T-helper 1 cell (primary cell): ENCODE results near the gene MYO16.

ENCODE experiments used
- DNase-seq, 5 donors: peaks; one replicate each; pipeline ENCODE4 v3.0.0-alpha.2; 2012 to 2020

Gene MYO16

DNA sequence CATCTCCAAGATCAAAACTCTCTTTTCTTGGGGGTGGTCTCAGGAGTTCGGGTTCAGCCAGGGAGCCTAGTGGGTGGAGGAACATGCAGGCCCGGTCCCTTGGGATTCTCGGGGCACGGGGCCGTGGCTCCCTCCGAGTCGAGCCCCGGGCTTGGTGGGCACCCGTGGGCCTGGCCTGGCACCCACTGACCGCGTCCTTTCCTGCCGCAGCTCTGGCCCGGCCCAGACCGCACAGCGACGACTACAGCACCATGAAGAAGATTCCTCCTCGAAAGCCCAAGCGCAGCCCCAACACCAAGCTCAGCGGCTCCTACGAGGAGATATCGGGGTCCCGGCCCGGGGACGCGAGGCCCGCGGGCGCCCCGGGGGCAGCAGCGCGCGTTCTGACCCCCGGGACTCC lies 510.6 kb downstream of the MYO16 start:
- no peak for DNase-seq

DNA sequence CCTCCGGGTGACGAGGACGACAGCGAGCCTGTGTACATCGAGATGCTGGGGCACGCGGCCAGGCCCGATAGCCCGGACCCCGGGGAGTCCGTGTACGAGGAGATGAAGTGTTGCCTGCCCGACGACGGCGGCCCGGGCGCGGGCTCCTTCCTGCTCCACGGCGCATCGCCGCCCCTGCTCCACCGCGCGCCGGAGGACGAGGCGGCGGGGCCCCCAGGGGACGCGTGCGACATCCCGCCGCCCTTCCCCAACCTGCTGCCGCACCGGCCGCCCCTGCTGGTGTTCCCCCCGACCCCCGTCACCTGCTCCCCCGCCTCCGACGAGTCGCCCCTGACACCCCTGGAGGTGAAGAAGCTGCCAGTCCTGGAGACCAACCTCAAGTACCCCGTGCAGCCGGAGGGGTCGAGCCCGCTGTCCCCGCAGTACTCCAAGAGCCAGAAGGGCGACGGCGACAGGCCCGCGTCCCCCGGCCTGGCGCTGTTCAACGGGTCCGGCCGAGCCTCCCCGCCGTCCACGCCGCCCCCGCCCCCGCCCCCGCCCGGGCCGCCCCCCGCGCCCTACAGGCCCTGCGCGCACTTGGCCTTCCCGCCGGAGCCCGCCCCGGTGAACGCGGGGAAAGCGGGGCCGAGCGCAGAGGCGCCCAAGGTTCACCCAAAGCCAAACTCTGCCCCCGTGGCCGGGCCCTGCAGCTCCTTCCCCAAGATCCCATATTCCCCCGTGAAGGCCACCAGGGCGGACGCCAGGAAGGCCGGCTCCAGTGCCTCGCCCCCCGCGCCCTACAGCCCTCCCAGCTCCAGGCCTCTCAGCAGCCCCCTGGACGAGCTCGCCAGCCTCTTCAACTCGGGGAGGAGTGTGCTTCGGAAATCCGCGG lies 511.3 kb downstream of the MYO16 start:
- no peak for DNase-seq

DNA sequence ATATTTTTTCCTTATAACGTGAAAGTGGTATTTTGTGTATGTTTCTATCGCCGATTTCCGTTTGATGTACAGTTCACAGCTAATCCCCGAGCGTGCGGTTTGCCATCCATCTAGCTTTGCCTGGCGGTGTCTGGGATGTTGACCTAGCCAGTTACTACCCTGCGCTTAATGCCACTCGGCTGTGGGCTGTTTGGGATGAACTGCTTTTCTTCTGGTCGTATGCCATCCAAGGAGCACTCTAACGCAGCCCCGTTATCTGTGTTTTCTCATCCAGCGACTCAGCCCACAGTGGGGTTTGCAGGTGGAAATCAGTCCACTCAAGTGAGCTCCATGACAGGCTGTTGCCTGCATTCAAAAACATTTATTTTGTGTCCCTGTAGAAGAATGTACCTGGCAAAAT lies 512.3 kb downstream of the MYO16 start:
- DNase-seq = no peak

DNA sequence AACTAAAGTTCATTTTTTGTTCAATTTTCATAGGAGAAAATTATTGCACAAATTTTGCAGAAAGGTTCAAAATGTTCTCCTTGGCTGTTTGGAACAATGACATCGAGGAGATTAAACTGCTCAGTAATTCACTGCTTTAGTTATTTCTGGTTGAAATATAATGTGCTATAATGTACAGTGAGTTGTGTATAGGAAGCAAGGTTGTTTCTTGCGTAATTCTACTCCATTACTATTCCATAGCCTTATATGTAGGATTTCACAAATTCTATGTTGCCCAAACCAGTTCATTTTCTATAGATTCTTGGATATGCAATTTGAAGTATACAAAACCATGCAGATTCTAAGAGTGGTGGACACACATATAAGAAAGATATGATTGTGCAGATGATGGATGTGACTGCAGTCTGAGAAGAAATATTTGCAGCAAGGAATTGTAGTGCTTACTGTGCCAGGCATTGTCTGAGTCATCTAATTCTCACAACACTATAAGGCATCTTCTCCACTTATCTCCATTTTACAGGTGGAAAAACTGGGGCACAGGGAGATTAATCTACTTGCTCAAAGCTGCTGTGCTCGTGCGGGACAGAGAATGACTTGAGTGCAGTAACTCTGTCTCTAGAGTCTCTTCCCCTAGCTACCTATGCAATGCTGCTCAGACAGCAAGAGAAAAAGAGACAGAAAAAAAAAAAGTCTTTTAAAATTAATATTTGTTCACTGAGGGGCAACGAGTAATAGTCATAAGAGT lies 515.5 kb downstream of the MYO16 start:
- no peak for DNase-seq

DNA sequence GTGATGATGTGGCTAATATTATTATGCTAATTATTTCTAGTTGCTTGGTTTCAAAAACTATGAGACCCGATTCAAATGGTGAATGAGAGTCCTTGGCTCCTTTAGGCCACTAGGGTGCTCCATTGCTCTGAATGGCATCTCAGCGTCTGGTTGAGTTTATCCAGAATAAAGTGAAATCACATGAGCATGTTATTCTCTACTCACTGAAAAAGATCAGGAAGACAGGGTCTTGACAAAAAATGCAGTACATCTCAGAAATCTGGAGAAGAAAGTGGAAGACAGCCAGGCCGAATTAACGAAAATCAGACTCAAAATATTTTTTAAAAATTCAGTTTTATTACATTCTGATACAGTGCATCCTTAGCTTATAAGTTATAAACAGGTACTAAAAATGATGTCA lies 516.2 kb downstream of the MYO16 start:
- DNase-seq = peak in 1 of 5 donors; percentile 23

DNA sequence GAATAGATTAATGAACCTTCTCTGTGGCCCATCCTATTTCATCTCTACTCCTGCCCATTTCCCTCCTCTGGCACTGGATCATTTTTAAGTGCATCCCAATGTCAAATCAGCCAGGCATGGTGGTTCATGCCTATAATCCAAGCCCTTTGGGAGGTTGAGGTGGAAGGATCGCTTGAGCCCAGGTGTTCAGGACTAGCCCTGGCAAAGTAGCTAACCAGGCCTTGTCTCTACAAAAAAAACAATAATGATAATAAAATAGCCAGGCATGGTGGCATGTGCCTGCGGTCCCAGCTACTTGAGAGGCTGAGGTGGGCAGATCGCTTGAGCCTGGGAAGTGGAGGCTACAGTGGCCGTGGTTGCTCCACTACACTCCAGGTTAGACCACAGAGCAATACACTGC lies 517.0 kb downstream of the MYO16 start:
- DNase-seq = no peak

DNA sequence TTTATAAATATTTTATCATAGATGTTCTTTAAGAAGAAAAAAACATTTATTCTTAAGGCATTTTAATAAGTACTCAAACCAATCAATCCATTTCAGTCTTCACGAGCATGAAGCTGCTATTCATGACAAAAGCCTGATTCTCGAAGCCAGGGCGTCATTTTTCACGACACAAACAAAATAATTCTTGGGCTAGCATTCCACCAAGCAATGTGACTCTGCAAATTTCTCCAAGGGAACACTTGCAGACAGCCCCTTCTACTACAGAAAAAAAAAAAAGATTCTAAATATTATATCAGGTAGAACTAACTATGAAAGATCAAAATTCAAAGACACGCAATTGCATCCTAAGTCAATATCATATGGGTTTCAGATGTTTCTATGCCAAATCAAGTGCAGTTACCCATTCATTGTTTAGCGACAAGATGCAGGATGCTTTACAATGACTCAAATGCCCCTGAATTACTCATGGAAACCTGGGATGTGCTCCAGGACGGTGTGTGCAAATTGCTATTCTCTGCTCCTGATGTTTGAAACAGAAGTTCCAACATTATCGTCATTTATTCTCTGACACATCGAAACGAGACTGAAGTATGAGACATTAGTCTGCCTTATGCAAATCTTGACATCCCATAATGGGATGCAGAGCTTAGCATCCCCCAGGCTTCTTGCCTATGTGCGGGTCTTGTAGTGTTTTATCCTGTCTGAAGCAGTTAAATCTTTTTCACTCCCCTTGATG lies 517.7 kb downstream of the MYO16 start:
- no peak for DNase-seq

DNA sequence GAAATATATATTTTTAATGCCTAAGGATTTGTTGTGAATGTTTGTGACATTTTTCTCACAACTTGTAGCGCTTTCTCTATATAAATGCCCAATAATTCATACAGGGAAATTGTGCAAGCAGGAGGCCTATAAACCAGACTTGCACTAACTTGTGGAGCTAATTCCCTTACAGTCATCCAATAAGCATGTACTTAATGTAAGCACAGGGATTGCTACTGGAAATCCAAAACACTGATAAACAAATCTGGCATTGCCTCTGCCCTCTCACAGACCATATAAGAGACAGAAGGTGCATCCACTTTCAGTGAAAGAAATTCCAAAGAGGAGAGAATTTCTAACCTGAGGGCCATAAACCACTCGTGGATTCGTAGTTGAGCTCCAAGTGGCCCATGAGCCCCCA lies 518.8 kb downstream of the MYO16 start:
- DNase-seq = no peak

DNA sequence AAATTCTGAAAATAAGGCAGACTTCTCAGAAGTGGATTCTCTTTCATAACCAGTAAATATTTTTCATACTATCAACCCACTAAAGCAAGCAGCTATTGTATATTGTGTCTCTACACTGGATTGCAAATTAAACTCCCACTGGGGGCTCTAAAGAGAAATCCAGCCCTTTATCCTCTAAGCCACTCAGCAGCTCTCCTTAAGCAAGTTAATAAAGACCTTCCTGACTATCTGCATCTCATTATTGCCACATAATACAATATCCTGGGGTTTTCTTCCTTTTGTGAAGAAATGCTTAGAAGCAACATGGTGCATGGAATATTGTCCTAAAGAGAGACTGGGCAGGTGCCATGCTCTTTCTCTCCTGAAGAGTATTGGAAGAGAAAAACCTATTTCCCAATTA lies 521.3 kb downstream of the MYO16 start:
- no peak for DNase-seq

DNA sequence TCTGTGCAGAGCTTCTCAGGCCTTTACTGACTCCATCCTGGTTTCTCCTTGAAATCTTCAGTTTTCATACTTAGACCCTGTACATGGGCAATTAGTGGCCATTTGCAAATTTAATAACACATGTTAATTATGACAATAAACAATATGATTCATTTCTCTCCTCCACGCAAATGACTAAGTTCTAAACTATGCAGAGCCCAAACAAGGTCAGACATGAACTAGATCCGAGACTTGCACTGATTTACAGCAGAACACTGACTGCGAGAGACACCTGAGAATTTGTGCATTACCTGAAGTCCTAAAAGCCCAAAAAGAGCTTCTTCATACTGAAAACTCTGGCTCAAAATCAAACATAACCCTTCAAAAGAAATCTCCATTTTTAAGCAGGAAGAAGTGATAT lies 521.8 kb downstream of the MYO16 start:
- DNase-seq = no peak

DNA sequence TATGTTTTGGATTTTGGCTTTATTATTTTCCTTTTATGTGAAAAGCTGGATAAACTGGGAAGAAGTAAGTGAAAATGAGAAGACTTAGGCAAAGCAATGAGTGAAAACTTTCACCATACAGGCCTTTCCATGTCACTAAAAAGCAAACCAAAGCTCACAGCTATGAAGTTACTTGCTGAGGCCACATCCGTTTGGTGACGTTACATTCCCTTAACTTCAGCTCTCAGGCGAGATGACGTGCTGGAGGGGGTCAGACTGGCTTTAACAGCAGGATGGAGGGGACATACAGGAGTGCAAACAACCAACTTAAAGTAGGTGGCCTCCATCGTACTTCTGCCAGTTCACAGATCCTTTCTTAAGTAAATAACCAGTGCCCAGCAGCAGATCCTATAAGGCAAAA lies 522.3 kb downstream of the MYO16 start:
- DNase-seq = no peak

DNA sequence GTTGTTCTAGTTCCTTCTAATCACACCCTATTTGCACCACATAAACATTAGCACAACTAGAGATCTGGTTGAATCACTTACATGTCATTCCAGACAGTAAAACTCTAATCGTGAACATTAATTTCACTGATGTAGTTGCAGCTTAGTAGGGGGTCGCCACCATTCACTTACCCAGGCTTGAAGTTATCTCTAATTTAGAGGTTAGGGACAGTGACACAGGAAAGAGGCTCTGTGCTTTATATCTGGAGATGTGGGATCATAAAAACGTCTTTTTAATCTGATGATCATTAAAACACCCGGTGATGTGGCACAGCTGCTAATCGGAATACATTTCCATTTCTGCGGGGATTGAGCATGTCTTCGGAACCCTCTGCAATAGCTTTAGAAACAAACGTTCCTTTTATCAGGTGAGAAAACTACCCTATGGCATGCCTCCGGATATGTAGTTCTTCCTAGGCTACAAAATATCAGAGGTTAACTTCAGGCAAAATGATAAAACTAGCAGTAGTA lies 523.0 kb downstream of the MYO16 start:
- no peak for DNase-seq

DNA sequence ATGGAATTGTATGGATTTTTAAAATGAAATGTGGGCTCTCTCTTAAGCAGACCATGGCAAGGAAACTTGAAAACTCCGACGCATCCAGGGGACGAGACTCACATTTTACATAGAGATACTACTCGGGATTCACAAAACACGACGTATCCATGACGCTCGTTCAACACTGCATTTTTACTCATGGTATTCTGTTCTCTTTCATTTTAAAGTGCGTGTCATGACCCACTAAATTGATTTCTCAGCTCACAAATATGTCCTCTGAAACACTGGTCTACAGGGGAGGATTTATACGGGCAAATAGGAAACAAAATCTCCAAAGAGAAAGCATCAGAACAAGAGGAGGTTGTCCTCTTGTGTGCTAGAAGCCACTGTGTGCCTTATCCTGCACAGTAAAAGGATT lies 523.5 kb downstream of the MYO16 start:
- DNase-seq = no peak

DNA sequence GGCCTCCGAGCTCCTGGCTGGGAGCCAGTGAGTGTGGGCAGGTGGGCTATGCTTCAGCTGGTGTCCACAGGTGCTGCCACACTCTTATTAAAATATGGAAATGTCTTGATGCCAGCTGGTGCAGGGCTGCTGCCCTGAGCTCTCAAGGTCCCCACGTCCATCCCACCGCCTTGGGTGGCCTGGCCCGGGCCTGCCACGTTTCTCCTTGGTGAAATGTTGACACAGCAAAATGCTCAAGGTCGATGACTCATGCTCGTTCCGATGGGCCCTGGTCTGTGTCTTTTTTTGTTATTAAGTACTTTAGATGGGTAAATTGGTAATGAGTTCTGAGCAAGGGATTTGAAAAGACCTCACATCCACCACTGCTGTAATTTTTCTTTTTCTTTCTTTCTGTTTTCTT lies 524.7 kb downstream of the MYO16 start:
- DNase-seq = no peak

DNA sequence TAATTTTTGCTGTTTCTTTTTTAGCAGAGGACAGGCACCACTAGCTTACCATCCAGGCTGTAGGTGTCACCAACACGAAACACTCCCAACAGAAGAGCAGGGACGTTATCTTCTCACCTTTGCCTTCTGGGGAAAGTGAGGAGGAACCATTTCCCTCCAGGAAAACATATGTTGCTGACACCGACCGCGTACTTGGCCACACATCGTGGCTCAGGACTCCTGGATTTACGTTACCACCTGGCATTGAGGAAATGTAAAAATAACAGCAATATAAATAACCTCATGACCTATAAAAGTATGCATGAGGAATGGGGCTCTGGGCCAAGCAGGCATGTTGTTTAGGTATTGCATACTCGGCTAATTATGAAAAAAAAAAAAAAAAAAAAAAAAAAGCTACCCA lies 525.1 kb downstream of the MYO16 start:
- DNase-seq = no peak

DNA sequence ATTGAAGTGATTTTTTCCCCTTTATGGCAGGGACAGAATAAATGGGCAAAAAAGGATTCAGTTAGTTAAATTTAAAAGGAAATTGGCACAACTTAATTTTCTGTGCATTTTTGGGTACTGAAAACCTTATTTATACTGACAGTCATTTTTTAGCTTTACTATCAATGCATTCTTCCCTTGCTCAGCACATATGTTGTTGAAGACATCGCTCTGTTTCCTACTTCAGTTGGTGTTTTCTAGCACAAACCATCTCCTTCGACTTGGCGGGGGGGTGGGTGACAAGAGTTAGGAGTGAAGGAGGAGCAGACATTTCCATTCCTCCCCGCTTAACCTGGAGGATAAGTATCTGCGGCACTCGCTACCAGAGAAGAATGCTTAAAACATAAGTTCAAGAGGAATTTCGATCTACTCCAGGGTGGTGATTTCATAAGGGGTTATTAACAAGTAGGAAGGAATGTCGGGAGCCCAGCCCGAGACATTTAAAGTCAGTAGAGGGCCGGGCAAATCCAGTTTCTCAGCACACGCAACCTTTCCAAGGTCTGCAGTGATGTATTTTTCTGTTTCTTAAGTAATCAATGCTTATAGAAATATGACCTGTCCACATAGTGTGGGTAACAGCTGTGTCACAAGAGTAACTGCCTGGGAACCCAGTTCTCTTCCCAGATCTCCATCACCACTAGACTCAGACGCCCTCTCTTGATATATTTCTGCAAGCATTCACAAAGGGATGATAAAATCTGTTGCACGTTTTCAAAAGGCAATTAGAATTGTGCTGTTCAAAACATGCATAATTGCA lies 525.8 kb downstream of the MYO16 start:
- DNase-seq = no peak

DNA sequence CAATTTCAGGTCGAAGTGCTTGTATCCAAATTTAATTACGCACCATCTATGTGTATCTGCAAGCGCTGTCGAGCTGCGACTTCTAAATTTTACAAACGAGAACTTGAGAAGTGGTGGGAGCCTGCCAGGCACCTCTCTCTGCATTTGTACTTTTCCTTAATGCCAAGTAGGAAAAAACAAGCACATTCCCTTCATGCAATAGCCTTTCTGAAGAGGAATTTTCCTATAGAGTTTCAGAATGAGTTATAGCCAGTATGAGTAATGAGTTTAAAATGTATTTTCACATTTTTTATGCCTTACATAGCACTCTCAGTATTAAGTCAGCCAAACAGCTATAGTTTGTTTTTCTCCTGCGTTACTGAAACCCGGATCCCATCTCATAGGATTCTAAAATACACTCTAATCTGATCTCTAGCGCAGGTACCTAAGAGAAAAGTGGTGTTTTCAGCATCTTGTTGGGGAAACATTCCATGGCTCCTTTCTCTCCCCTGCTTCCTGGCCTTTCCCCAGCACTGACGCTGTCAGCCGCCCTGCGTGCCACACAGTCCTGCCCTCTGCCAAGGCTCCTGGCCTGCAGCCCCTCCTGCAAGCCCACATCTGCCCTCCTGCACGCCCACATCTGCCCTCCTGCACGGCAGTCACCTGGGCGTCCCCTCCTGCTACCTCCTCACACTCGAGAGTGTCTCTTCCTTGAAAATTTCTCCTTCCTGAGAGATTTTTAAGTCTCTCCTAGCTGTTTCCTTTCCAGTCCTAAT lies 526.9 kb downstream of the MYO16 start:
- no peak for DNase-seq

DNA sequence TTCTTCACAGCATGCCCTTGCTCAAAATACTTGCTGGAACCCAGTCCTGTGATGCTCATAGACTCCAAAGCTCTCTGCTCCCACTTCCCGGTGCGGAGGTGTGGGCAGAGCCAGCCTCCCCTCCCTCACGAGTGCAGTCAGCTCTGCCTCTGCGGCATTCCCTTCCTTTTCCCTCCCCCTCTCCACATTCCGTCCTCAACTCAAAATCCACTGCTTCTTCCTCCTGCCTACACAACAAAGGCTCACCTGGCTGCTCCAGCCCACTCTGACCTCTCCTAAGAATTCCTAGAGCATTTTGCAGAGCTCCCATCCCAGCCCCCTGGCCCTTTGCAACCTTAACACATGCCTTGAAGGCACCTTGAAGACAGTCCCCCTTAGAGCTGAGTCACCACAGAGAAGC lies 527.9 kb downstream of the MYO16 start:
- no peak for DNase-seq

DNA sequence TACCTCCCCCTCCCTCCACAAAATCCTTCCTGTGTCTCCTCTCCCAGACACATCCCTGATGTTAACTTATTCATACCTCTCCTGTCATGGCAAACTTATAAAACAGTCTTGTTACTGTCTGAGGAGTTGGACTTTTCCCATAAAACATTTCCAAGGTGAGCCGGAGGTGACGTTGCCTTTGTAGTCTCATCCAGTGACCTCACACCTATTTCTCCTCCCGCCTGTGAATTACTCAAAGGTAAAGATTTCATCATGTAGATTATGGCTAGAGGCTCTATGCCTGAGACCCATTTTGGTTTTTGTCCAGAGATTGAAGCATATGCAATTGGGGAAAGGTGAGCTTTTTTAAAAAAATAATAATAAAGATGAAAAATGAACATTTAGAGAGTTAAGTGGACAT lies 529.0 kb downstream of the MYO16 start:
- no peak for DNase-seq

DNA sequence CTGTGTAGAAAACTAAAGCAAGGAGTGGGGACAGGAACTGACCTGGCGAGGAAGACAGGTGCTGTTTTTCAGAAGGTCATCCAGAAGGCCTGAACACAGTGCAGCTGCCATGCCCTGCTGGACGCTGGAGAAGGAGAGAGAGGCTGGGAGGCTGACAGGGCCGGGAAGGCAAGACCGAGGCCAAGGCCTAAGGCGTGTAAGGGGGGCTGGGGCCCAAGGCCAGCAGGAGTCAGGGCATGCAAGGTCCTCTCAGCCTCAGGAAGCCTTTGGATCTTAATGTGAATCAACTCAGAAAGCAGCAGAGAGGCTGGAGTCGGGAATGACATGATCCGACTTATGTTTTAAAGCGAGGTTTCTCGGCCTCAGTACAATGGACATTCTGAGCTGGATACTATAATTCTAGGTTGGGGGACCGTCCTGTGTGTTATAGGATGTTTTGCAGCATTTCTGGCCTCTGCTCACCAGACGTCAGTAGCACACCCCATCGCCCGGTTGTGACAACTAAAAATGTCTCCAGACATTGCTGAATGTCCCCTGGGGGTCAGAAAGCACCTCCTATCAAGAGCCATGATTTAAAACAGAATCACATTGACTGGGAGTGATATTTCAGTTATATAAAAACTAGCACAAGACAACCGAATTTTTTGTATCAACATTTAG lies 530.4 kb downstream of the MYO16 start:
- no peak for DNase-seq

DNA sequence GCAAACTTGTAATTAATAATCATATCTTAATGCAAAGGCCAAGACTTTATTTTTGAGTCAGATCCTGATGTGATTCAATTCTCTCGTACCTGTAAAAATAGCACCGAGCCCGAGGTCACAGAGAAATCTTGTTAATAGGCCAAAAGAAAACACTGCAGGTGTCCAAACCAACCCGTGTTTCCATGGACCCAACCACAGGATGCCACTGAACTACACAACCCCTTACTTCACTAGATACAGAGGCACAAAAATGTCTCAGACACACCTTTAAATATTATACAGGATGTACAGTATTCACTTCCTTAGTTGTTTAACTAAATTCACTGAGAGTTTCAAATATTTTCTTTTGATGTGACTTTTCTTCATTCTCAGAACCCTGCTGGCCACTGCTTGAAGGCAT lies 530.9 kb downstream of the MYO16 start:
- DNase-seq = no peak
